Gastroesophageal sphincter (tissue), 4 donors: ENCODE results near the gene PAIP1. TPM values are rescaled to one million over a fixed set of nuclear protein-coding genes. Genes with fewer than 3 reads are reported as not detected.

ENCODE experiments used
- ATAC-seq: fragments of 150-250 bp; one replicate; pipeline ENCODE4 v1.9.1; 2016; ENCODE audit warnings: mild to moderate bottlenecking, moderate library complexity
- H3K27ac ChIP-seq, 4 donors: fragments of 200-600 bp; sonication (generic) in 3 of 4; 1 replicate in 3 of 4; 2 replicates in 1 of 4; pipeline ENCODE4 v1.5.1; 2016 to 2019
- H3K27me3 ChIP-seq: fragments of 200-600 bp; sonication (generic); one replicate; pipeline ENCODE4 v1.5.1; 2019
- H3K36me3 ChIP-seq, 2 donors: fragments of 200-600 bp; sonication (generic); one replicate each; pipeline ENCODE4 v1.5.1; 2019; ENCODE audit warnings: control low read depth in 1 of 2
- H3K4me1 ChIP-seq, 3 donors: fragments of 200-600 bp; sonication (generic); 1 replicate in 2 of 3; 2 replicates in 1 of 3; pipeline ENCODE4 v1.5.1; 2016 to 2019; ENCODE audit warnings: control low read depth in 2 of 3
- H3K4me3 ChIP-seq, 2 donors: fragments of 200-600 bp; sonication (generic); one replicate each; pipeline ENCODE4 v1.5.1; 2019; ENCODE audit warnings: mild to moderate bottlenecking in 1 of 2, moderate library complexity in 1 of 2
- H3K9me3 ChIP-seq, 3 donors: fragments of 200-600 bp; sonication (generic); one replicate each; pipeline ENCODE4 v1.5.1; 2017 to 2019; ENCODE audit warnings: control low read depth in 2 of 3
- EP300 ChIP-seq: sonication (generic); formaldehyde crosslinking; IDR thresholded peaks from one replicate; pipeline ENCODE4 v1.6.1; 2017; ENCODE audit warnings: antibody characterized with exemption, mild to moderate bottlenecking
- POLR2A ChIP-seq, 2 donors: fragments of 450-650 bp; IDR thresholded peaks; one replicate each; pipeline ENCODE4 v1.6.1; 2017; ENCODE audit warnings: antibody characterized with exemption in 2 of 2, mild to moderate bottlenecking in 2 of 2, moderate library complexity in 1 of 2
- POLR2AphosphoS5 ChIP-seq: sonication (generic); formaldehyde crosslinking; IDR thresholded peaks from one replicate; pipeline ENCODE4 v1.6.1; 2017; ENCODE audit warnings: antibody characterized with exemption
- WGBS, 2 donors: methylation state at CpG; one replicate each; pipeline ENCODE4 v1.1.5; 2018; ENCODE audit warnings: low coverage in 1 of 2; 5-methylcytosine and 5-hydroxymethylcytosine counted together
- total RNA-seq, 4 donors: library from RNA; depleted of rRNA; stranded (reverse); fragments of >200 nt; gene quantifications; one replicate each; pipeline ENCODE4 v1.1.0, GENCODE V29; 2016
- TF ChIP-seq, protein P1 (sequence below), 4 experiments: fragments of 200-600 bp in 2 of 4; fragments of 450-650 bp in 2 of 4; sonication (generic) in 1 of 4; IDR thresholded peaks; one replicate each; pipeline ENCODE4 v1.5.1; 2017 to 2019; ENCODE audit warnings: antibody characterized with exemption in 4 of 4, mild to moderate bottlenecking in 2 of 4, moderate library complexity in 2 of 4

PAIP1 gene
- total RNA-seq, 4 donors from 2014 or later = 86.3 to 127 (median 107) TPM

DNA sequence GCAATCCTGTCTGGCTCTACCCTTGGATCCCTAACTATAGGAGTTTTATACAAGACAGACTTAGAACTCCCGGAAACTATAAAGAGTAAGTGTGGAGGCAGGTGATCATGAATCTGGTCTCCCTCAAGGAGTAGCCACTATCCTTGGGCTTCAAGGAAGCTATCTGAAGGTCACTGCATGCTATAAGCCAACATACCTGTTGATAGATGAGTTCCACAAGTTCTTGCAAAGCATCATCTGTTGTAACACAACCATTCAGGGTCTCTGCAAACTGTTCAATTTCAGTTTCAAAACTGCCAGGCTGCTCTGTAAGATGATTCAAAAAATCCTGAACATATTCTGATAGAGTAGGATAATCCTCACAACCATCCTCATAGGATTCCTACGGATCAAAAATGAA lies 9.3 kb downstream of the PAIP1 start:
- Histone ChIP-seq H3K4me1 (peaks cover 0 to 60% (median 0%) of the 10 kb centered on the region in 3 donors), H3K27me3 (no peaks in the 10 kb centered on the region), H3K4me3 (no peak overlapping the region), H3K36me3 (peaks cover 8 to 85% of the 10 kb centered on the region in 2 donors), H3K9me3 (no peaks in the 10 kb centered on the region), H3K27ac (no peak overlapping the region)
- TF ChIP-seq POLR2AphosphoS5 (no peak), POLR2A (IDR thresholded peaks at IDR 0.05) (no peak)
- WGBS, 2 donors = 77 to 80% methylated on average over 1 to 2 of the region's 2 CpGs
- no peak for ATAC-seq

DNA sequence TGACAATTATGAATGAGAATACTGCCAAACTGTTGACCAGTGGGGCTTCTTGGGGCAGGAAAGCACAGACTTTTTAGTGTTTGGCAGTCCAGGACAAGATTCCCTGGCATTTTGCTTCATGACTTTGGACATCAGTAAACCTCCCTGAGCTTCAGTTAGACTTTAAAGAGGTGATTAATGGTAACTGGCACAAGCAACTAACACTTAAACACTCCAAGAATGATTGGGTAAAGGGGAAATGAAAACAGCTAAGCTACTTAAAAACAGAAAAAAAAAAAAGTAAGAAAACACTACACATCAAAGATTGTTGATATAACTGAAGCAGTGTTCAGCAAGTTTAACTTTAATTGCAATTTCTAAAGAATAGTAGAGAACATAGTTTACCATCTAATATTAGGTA lies 13.4 kb downstream of the PAIP1 start:
- ATAC-seq = no peak
- Histone ChIP-seq H3K4me1 (peaks cover 0 to 20% (median 0%) of the 10 kb centered on the region in 3 donors), H3K27me3 (no peaks in the 10 kb centered on the region), H3K9me3 (no peaks in the 10 kb centered on the region), H3K36me3 (peaks cover 8 to 88% of the 10 kb centered on the region in 2 donors), H3K27ac (no peak overlapping the region), H3K4me3 (no peak overlapping the region)
- TF ChIP-seq POLR2AphosphoS5 (no peak), EP300 (no peak), POLR2A (IDR thresholded peaks at IDR 0.05) (no peak)
- TF ChIP-seq, protein P1, sequence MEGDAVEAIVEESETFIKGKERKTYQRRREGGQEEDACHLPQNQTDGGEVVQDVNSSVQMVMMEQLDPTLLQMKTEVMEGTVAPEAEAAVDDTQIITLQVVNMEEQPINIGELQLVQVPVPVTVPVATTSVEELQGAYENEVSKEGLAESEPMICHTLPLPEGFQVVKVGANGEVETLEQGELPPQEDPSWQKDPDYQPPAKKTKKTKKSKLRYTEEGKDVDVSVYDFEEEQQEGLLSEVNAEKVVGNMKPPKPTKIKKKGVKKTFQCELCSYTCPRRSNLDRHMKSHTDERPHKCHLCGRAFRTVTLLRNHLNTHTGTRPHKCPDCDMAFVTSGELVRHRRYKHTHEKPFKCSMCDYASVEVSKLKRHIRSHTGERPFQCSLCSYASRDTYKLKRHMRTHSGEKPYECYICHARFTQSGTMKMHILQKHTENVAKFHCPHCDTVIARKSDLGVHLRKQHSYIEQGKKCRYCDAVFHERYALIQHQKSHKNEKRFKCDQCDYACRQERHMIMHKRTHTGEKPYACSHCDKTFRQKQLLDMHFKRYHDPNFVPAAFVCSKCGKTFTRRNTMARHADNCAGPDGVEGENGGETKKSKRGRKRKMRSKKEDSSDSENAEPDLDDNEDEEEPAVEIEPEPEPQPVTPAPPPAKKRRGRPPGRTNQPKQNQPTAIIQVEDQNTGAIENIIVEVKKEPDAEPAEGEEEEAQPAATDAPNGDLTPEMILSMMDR (IDR thresholded peaks at IDR 0.05) = no peak

DNA sequence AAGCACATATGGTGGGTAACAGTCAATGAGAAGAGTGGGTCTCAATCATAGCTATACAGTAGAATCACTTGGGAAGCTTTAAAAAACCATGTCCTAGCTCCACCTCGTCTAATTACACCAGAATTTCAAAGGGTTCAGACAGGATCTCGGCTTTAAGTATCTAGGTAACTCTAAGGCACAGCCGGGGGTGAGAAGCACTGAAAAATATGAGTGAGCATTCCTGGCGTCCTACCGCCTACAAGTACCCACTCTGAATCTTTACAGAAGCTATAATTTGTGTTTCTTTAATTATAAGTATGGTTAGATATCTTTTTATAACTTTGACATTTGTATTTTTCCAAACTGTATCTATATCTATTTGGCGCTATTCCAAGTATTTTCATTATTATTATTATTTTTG lies 16.1 kb downstream of the PAIP1 start:
- no peak overlapping the region for H3K27ac ChIP-seq
- ATAC-seq = no peak
- H3K4me1 ChIP-seq = peaks cover 0 to 13% (median 0%) of the 10 kb centered on the region in 3 donors
- no peaks in the 10 kb centered on the region for H3K27me3 ChIP-seq
- peaks cover 10 to 90% of the 10 kb centered on the region in 2 donors for H3K36me3 ChIP-seq
- no peak for TF ChIP-seq EP300
- no peak for TF ChIP-seq POLR2AphosphoS5
- TF ChIP-seq POLR2A (IDR thresholded peaks at IDR 0.05) = no peak
- TF ChIP-seq, protein P1 (IDR thresholded peaks at IDR 0.05) = no peak
- H3K4me3 ChIP-seq = no peak overlapping the region
- 81 to 83% methylated on average over 5 to 6 of the region's 6 CpGs for WGBS, 2 donors
- H3K9me3 ChIP-seq = no peaks in the 10 kb centered on the region

DNA sequence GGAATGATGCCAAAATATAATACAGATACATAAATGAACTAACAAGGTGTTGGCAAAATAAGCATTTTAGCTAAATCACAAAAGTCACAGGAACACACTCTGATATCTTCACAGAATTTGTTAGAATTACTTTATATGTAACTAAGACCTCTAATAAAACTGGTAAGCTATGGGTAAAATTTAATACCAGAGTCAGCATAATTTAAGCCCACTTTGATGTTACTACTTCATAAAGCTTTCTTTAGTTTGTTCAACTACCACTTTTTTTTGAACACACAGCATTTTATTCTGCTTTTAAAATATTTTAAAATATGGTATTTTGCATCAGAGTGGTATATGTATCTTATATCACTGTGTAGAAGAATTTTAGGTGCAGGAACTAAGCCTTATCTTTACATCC lies 19.9 kb downstream of the PAIP1 start:
- ATAC-seq = no peak
- H3K4me1 ChIP-seq = no peaks in the 10 kb centered on the region
- no peaks in the 10 kb centered on the region for H3K9me3 ChIP-seq
- H3K4me3 ChIP-seq = no peak overlapping the region
- TF ChIP-seq, protein P1 (IDR thresholded peaks at IDR 0.05) = no peak
- TF ChIP-seq EP300 (no peak), POLR2AphosphoS5 (no peak), POLR2A (IDR thresholded peaks at IDR 0.05) (no peak)
- no peak overlapping the region for H3K27ac ChIP-seq
- peaks cover 12 to 96% of the 10 kb centered on the region in 2 donors for H3K36me3 ChIP-seq
- H3K27me3 ChIP-seq = no peaks in the 10 kb centered on the region

DNA sequence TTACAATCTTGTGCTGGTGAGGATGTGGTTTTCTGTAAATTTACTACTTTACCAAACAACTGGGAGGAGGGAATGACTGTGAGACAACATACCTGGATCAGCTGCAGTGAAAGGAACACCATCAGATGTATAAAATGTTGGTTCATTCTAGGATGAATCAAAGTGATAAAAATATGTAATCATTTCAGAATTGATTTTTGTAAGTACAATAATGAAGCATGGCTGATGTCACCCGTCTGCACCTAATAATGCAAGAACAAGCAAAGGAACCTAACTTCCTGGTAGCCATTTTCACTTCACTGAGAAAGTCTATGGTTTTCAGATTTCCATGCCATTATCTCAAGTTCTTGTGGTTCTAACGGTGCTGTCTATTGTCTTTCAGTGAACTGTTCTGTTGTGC lies 23.2 kb downstream of the PAIP1 start:
- no peak overlapping the region for H3K4me3 ChIP-seq
- TF ChIP-seq, protein P1 (IDR thresholded peaks at IDR 0.05) = no peak
- no peak for TF ChIP-seq POLR2A (IDR thresholded peaks at IDR 0.05)
- no peaks in the 10 kb centered on the region for H3K9me3 ChIP-seq
- H3K27ac ChIP-seq = no peak overlapping the region
- no peaks in the 10 kb centered on the region for H3K27me3 ChIP-seq
- WGBS, 2 donors = 69 to 82% methylated on average over 2 of the region's 2 CpGs
- no peak for ATAC-seq
- no peaks in the 10 kb centered on the region for H3K4me1 ChIP-seq
- peaks cover 15 to 92% of the 10 kb centered on the region in 2 donors for H3K36me3 ChIP-seq

DNA sequence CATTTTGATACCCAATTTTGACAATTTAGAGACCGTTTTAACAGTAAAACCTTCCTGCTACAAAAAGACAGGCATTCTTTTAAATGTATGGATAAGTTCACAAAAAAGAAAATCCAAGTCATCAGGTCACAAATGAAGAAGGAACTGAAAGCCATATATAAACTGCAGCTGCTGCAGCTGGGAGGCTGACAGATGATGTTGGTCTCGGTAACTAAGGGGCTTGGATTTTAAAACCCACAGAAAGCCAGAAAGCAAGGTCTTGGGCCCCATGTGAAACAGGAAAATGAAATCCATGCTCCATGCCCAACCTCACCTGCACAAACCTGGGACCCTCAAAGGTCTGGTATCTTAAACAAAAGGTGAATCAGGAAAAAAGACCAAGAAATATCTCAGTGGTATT lies 26.2 kb downstream of the PAIP1 start:
- peaks cover 10 to 84% of the 10 kb centered on the region in 2 donors for H3K36me3 ChIP-seq
- H3K9me3 ChIP-seq = no peaks in the 10 kb centered on the region
- ATAC-seq = no peak
- H3K27me3 ChIP-seq = no peaks in the 10 kb centered on the region
- H3K4me1 ChIP-seq = no peaks in the 10 kb centered on the region
- TF ChIP-seq, protein P1 (IDR thresholded peaks at IDR 0.05) = no peak
- no peak for TF ChIP-seq POLR2A (IDR thresholded peaks at IDR 0.05)
- no peak for TF ChIP-seq EP300
- no peak overlapping the region for H3K27ac ChIP-seq
- no peak overlapping the region for H3K4me3 ChIP-seq
- WGBS, 2 donors = 89% methylated on average over 2 of the region's 2 CpGs
